Upper lobe of left lung (tissue), 6 donors: Measurements from ENCODE around the gene PRTFDC1. TPM values are rescaled to one million over a fixed set of nuclear protein-coding genes. Genes with fewer than 3 reads are reported as not detected.

ENCODE experiments used
- ATAC-seq, 2 donors: fragments of 200-7000 bp; cut with Tn5 transposase; one replicate each; pipeline ENCODE4 v1.9.1; 2022; ENCODE audit warnings: mild to moderate bottlenecking in 2 of 2, moderate library complexity in 2 of 2; ENCODE audit not compliant: low FRiP score in 2 of 2
- DNase-seq, 2 donors: peaks; one replicate each; pipeline ENCODE4 v3.0.0-alpha.2; 2019 to 2020
- H3K27ac ChIP-seq, 4 donors: fragments of 200-600 bp; sonication (generic); one replicate each; pipeline ENCODE4 v1.5.1; 2016 to 2019
- H3K27me3 ChIP-seq, 4 donors: fragments of 200-600 bp; sonication (generic); one replicate each; pipeline ENCODE4 v1.5.1; 2017 to 2019
- H3K36me3 ChIP-seq, 4 donors: fragments of 200-600 bp; sonication (generic); one replicate each; pipeline ENCODE4 v1.5.1; 2016 to 2019
- H3K4me1 ChIP-seq, 4 donors: fragments of 200-600 bp; sonication (generic); one replicate each; pipeline ENCODE4 v1.5.1; 2018 to 2019
- H3K4me3 ChIP-seq, 4 donors: fragments of 200-600 bp; sonication (generic); one replicate each; pipeline ENCODE4 v1.5.1; 2017 to 2019; ENCODE audit warnings: mild to moderate bottlenecking in 2 of 4, moderate library complexity in 1 of 4
- H3K9me3 ChIP-seq, 4 donors: fragments of 200-600 bp; sonication (generic); one replicate each; pipeline ENCODE4 v1.5.1; 2018 to 2019
- EP300 ChIP-seq, 4 donors: sonication (generic); formaldehyde crosslinking; IDR thresholded peaks; one replicate each; pipeline ENCODE4 v1.5.1; 2017; ENCODE audit warnings: antibody characterized with exemption in 4 of 4, control low read depth in 2 of 4
- POLR2A ChIP-seq, 4 donors: fragments of 450-650 bp; IDR thresholded peaks; one replicate each; pipeline ENCODE4 v1.5.1; 2016 to 2017; ENCODE audit warnings: antibody characterized with exemption in 4 of 4, mild to moderate bottlenecking in 2 of 4
- POLR2AphosphoS5 ChIP-seq, 2 donors: sonication (generic); formaldehyde crosslinking; IDR thresholded peaks; one replicate each; pipeline ENCODE4 v1.5.1; 2017; ENCODE audit warnings: antibody characterized with exemption in 2 of 2
- whole genome bisulfite sequencing, 2 donors: methylation state at CpG; one replicate each; pipeline ENCODE4 v1.1.5; 2017 to 2018; 5-methylcytosine and 5-hydroxymethylcytosine counted together
- small RNA-seq, 4 donors: library from RNA; depleted of rRNA; stranded (forward); fragments of <200 nt; gene quantifications; one replicate each; pipeline ENCODE3, GENCODE V24; 2016
- total RNA-seq, 6 donors: library from RNA; depleted of rRNA in 4 of 6; stranded (reverse); fragments of >200 nt in 4 of 6; gene quantifications; one replicate each; pipeline versions ENCODE4 v1.1.0 to v1.2.1, GENCODE V29; 2016 to 2021
- TF ChIP-seq, protein P1 (sequence below), 6 experiments: fragments of 450-650 bp in 4 of 6; fragments of 200-600 bp in 2 of 6; sonication (generic) in 2 of 6; IDR thresholded peaks; one replicate each; pipeline ENCODE4 v1.5.1; 2016 to 2019; ENCODE audit warnings: antibody characterized with exemption in 6 of 6
- donor health status: DM: no; HTN: no; CAD: no; lungs with moderate emphysema.
- donor health status: DM: no; HTN: yes; CAD: no; lungs with severe emphysema.

The PRTFDC1 gene
- total RNA-seq, 6 donors from 2014 or later: 0.91 to 3.9 (median 2.3) TPM

- Histone ChIP-seq H3K9me3 (no peaks in the 10 kb centered on the region), H3K4me1 (no peaks in the 10 kb centered on the region), H3K27me3 (no peaks in the 10 kb centered on the region), H3K4me3 (no peak overlapping the region), H3K36me3 (no peaks in the 10 kb centered on the region), H3K27ac (no peak overlapping the region)
- ATAC-seq: no peak
- no peak for DNase-seq
- WGBS, 2 donors: 93 to 94% methylated on average over 6 of the region's 6 CpGs
- no peak for TF ChIP-seq POLR2AphosphoS5 (IDR thresholded peaks at IDR 0.05)
- no peak for TF ChIP-seq POLR2A (IDR thresholded peaks at IDR 0.05)
- no peak for TF ChIP-seq EP300 (IDR thresholded peaks at IDR 0.05)
- TF ChIP-seq, protein P1, sequence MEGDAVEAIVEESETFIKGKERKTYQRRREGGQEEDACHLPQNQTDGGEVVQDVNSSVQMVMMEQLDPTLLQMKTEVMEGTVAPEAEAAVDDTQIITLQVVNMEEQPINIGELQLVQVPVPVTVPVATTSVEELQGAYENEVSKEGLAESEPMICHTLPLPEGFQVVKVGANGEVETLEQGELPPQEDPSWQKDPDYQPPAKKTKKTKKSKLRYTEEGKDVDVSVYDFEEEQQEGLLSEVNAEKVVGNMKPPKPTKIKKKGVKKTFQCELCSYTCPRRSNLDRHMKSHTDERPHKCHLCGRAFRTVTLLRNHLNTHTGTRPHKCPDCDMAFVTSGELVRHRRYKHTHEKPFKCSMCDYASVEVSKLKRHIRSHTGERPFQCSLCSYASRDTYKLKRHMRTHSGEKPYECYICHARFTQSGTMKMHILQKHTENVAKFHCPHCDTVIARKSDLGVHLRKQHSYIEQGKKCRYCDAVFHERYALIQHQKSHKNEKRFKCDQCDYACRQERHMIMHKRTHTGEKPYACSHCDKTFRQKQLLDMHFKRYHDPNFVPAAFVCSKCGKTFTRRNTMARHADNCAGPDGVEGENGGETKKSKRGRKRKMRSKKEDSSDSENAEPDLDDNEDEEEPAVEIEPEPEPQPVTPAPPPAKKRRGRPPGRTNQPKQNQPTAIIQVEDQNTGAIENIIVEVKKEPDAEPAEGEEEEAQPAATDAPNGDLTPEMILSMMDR (IDR thresholded peaks at IDR 0.05): no peak
Measured at GRCh38 chr10:24800861-24801260, 151.5 kb downstream of the PRTFDC1 start.

Small RNA genes lying within 50 kb of the gene (small RNA-seq; reads per million reads assigned to genes)
- gene AL512598.1 (0 reads per million in 4 donors), gene RN7SKP241 (0 reads per million in 4 donors)

Other genes starting within 250 kb of the PRTFDC1 start
- 10 to 100 TPM; 63.9 to 88.8 (median 73.5) TPM for gene ARHGAP21, start 228.7 kb downstream of the PRTFDC1 start, total RNA-seq
- gene ENKUR, start 63.6 kb upstream of the PRTFDC1 start, total RNA-seq: 10 to 100 TPM in 2 of 6 donors, 1 to 10 TPM in 2, under 1 TPM in 2; 0.31 to 18.1 (median 4.0) TPM
- gene THNSL1, start 64.0 kb upstream of the PRTFDC1 start, total RNA-seq: 1 to 10 TPM in 5 of 6 donors, under 1 TPM in 1; 0.78 to 3.2 (median 2.8) TPM
- gene GPR158, start 222.4 kb upstream of the PRTFDC1 start, total RNA-seq: under 1 TPM in 2 of 6 donors, not detected in 4; 0.03 to 0.09 TPM